K562 (cell line): Measurements from ENCODE around the gene IL4I1. TPM values are rescaled to one million over a fixed set of nuclear protein-coding genes. Genes with fewer than 3 reads are reported as not detected.

Experiments
- ATF1 ChIP-seq, 2 experiments: fragments of 450-650 bp in 1 of 2; IDR thresholded peaks; 2 replicates each; pipeline ENCODE4 v1.6.1; 2016; ENCODE audit warnings: missing compliant biosample characterization in 1 of 2, missing genetic modification characterization in 1 of 2
- GABPA ChIP-seq: fragments of 200-800 bp; sonication (Bioruptor generic); conservative IDR thresholded peaks from 2 replicates; pipeline ENCODE4 v1.6.1; 2016; ENCODE audit warnings: low read depth, missing genetic modification characterization, missing compliant biosample characterization
- HDAC3 ChIP-seq: fragments of 450-650 bp; IDR thresholded peaks from 2 replicates; pipeline ENCODE4 v1.6.1; 2018; ENCODE audit warnings: borderline replicate concordance, mild to moderate bottlenecking, moderate library complexity; ENCODE audit not compliant: partially characterized antibody
- ILF3 ChIP-seq: fragments of 450-650 bp; IDR thresholded peaks from 2 replicates; pipeline ENCODE4 v1.6.1; 2018; ENCODE audit warnings: antibody characterized with exemption, mild to moderate bottlenecking, moderate library complexity, borderline replicate concordance
- JUN ChIP-seq, 2 experiments: sonication (generic) in 1 of 2; formaldehyde crosslinking in 1 of 2; IDR thresholded peaks; 2 replicates each; pipeline versions ENCODE4 v1.6.1 to v1.8.0; 2012 to 2022; ENCODE audit warnings: borderline replicate concordance in 2 of 2, mild to moderate bottlenecking in 2 of 2, improper control_type of control experiment in 1 of 2, low read depth in 1 of 2, low read length in 1 of 2, missing genetic modification reagents in 1 of 2
- L3MBTL2 ChIP-seq: fragments of 450-650 bp; IDR thresholded peaks from 2 replicates; pipeline ENCODE4 v1.6.1; 2016; ENCODE audit warnings: mild to moderate bottlenecking, moderate library complexity
- MTA2 ChIP-seq: fragments of 450-650 bp; IDR thresholded peaks from 2 replicates; pipeline ENCODE4 v1.6.1; 2016; ENCODE audit warnings: low read depth
- NCOA6 ChIP-seq: fragments of 450-650 bp; IDR thresholded peaks from 2 replicates; pipeline ENCODE4 v1.6.1; 2017; ENCODE audit warnings: mild to moderate bottlenecking
- PHF21A ChIP-seq: fragments of 450-650 bp; IDR thresholded peaks from 2 replicates; pipeline ENCODE4 v1.6.1; 2017; ENCODE audit warnings: low read depth, borderline replicate concordance
- PML ChIP-seq: IDR thresholded peaks from 2 replicates; pipeline ENCODE4 v1.6.1; 2012; ENCODE audit warnings: low read length, inconsistent platforms
- POLR2AphosphoS2 ChIP-seq: IDR thresholded peaks from 2 replicates; pipeline ENCODE4 v1.6.1; 2012; ENCODE audit warnings: low read length, improper control_type of control experiment
- RBM14 ChIP-seq: fragments of 200-400 bp; formaldehyde crosslinking; IDR thresholded peaks from 2 replicates; pipeline ENCODE4 v1.6.1; 2018; ENCODE audit warnings: low read depth, mild to moderate bottlenecking, low read length, moderate library complexity, borderline replicate concordance; ENCODE audit not compliant: insufficient read depth
- SAFB ChIP-seq: fragments of 200-400 bp; formaldehyde crosslinking; IDR thresholded peaks from 2 replicates; pipeline ENCODE4 v1.6.1; 2017; ENCODE audit warnings: low read depth, low read length, borderline replicate concordance
- SMAD1 ChIP-seq: fragments of 150-350 bp; IDR thresholded peaks from 2 replicates; pipeline ENCODE4 v1.6.1; 2014; ENCODE audit warnings: low read length, low read depth; ENCODE audit not compliant: partially characterized antibody
- SP2 ChIP-seq: IDR thresholded peaks from 2 replicates; pipeline ENCODE4 v1.6.1; 2011; ENCODE audit warnings: mild to moderate bottlenecking, low read depth, low read length, moderate library complexity; ENCODE audit not compliant: poor library complexity, severe bottlenecking; ENCODE audit errors: extremely low read depth
- XRCC3 ChIP-seq: fragments of 450-650 bp; IDR thresholded peaks from 2 replicates; pipeline ENCODE4 v1.6.1; 2017; ENCODE audit warnings: mild to moderate bottlenecking, moderate library complexity
- ZBTB8A ChIP-seq: fragments of 450-650 bp; IDR thresholded peaks from 2 replicates; pipeline ENCODE4 v1.6.1; 2018; ENCODE audit warnings: mild to moderate bottlenecking, moderate library complexity; ENCODE audit not compliant: partially characterized antibody
- ZC3H8 ChIP-seq: fragments of 450-650 bp; IDR thresholded peaks from 2 replicates; pipeline ENCODE4 v1.6.1; 2017
- ZNF143 ChIP-seq: sonication (generic); formaldehyde crosslinking; IDR thresholded peaks from 2 replicates; pipeline ENCODE4 v1.9.0; 2022; ENCODE audit warnings: mild to moderate bottlenecking, missing genetic modification reagents
- ZNF274 ChIP-seq: IDR thresholded peaks from 2 replicates; pipeline ENCODE4 v1.6.1; 2011; ENCODE audit warnings: low read depth, mild to moderate bottlenecking, low read length, moderate library complexity, borderline replicate concordance
- ZNF785 ChIP-seq: fragments of 250-450 bp; sonication (Bioruptor Pico); IDR thresholded peaks from 2 replicates; pipeline ENCODE4 v1.4.0; 2020; ENCODE audit warnings: mild to moderate bottlenecking
- polyA plus RNA-seq, 8 experiments: library from polyadenylated mRNA; depleted of rRNA in 4 of 8; stranded (reverse) in 5 of 8; unstranded in 3 of 8; fragments of >200 nt; fragmentation: Nextera tagmentation in 2 of 8; fragmentation: Illumina TruSeq in 1 of 8; extraction: Ambion mirVana in 2 of 8; extraction: Trizol in 1 of 8; gene quantifications; 2 replicates each; pipeline versions ENCODE4 v1.2.1 to v1.2.3, GENCODE V29; 2011 to 2014; ENCODE audit warnings: inconsistent platforms in 1 of 8, missing spikeins in 1 of 8
- total RNA-seq, 7 experiments: library from RNA; depleted of rRNA in 6 of 7; stranded (reverse); fragments of >200 nt in 6 of 7; fragmentation: Illumina TruSeq in 2 of 7; extraction: Trizol in 2 of 7; gene quantifications; 2 replicates each; pipeline versions ENCODE4 v1.2.1 to v1.2.3, GENCODE V29; 2011 to 2021; ENCODE audit warnings: low replicate concordance in 1 of 7
- TF ChIP-seq, protein P1 (sequence below): fragments of 450-650 bp; IDR thresholded peaks from 2 replicates; pipeline ENCODE4 v1.6.1; 2016
- TF ChIP-seq, protein P2 (sequence below): fragments of 450-650 bp; IDR thresholded peaks from 2 replicates; pipeline ENCODE4 v1.6.1; 2016; ENCODE audit warnings: antibody characterized with exemption

IL4I1 gene
- total and polyA plus RNA-seq, 9 of the 15 experiments (the other 6 are each of a cell fraction or from before 2014, with no cell fraction given) = 0.06 to 0.95 (median 0.43) TPM; not detected in 2

DNA sequence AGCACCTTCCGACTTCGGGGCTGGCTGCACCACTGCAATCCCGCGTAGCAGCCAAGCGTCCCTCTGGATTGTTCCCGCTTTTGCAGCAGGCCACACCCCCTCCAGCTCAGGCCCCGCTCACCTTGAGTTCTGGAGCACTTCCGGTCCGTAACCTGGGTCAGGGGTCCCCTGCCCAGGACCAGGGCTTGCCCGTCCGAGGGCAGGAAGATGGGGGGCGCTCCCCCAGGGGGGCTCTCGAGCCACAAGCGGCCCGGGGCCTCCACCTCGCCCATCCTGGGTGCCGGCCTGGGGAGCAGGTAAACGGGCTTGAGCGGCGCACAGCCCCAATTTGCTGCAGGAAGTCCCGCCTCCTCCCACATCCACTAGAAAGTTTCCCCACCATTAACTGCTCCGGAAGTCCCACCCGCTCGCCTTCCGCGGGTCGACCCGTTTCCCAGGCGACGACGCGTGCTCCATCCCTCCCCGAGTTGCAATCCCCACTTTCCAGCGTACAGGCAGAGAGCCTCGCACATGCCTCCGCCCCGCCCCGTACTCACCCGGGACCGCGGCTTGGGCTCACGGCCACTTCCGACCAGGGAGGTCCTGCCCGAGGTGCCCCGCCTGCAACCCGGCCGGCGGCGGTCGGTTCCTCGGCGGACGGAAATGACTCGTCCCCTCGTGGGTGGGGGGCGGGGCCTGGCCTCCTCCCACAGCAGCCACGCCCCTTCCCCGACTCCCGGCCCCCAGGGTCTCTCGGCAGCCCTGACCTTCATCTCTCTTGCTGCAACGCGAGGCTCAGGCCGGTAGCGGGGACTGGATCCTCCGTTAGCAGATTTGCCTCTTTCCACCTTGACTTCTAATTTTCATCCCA, 29.5 kb downstream of the IL4I1 start, which contains the start of gene PNKP (continued):
- TF ChIP-seq ZNF143 (CRISPR knock-in tag) (no peak), SMAD1 (no peak), PML (peak; percentile 64; the same call in 1 of the 2 replicates), JUN (IDR thresholded peaks at IDR 0.05; ENCODE audit: borderline replicate concordance, low read depth, low read length) (no peak), JUN (CRISPR knock-in tag; IDR thresholded peaks at IDR 0.05; ENCODE audit: borderline replicate concordance) (peak; percentile 13; the same call in 1 of the 2 replicates), MTA2 (no peak), ATF1 (CRISPR knock-in tag; IDR thresholded peaks at IDR 0.05) (no peak), ATF1 (tag; IDR thresholded peaks at IDR 0.05) (peak; percentile 96), SAFB (peak; percentile 73), RBM14 (no peak), ZBTB8A (no peak), ZC3H8 (no peak), L3MBTL2 (peak; percentile 70; the same call in 1 of the 2 replicates), POLR2AphosphoS2 (peak; percentile 82; the same call in 1 of the 2 replicates), ZNF785 (CRISPR knock-in tag) (no peak), HDAC3 (no peak), SP2 (peak; percentile 50), XRCC3 (no peak), ZNF274 (no peak), GABPA (peak; percentile 98), ILF3 (no peak), PHF21A (no peak), NCOA6 (no peak)
- TF ChIP-seq, protein P1, sequence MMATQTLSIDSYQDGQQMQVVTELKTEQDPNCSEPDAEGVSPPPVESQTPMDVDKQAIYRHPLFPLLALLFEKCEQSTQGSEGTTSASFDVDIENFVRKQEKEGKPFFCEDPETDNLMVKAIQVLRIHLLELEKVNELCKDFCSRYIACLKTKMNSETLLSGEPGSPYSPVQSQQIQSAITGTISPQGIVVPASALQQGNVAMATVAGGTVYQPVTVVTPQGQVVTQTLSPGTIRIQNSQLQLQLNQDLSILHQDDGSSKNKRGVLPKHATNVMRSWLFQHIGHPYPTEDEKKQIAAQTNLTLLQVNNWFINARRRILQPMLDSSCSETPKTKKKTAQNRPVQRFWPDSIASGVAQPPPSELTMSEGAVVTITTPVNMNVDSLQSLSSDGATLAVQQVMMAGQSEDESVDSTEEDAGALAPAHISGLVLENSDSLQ = peak; percentile 62; the same call in 1 of the 2 replicates
- TF ChIP-seq, protein P2, sequence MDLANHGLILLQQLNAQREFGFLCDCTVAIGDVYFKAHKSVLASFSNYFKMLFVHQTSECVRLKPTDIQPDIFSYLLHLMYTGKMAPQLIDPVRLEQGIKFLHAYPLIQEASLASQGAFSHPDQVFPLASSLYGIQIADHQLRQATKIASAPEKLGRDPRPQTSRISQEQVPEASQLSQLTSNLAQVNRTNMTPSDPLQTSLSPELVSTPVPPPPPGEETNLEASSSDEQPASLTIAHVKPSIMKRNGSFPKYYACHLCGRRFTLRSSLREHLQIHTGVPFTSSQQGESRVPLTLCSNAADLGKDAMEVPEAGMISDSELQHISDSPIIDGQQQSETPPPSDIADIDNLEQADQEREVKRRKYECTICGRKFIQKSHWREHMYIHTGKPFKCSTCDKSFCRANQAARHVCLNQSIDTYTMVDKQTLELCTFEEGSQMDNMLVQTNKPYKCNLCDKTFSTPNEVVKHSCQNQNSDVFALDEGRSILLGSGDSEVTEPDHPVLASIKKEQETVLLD = peak; percentile 38; the same call in 1 of the 2 replicates
